Measurements from ENCODE around the gene CSTB.

Gene CSTB

GRCh38 chr21:43766734-43767497 is 9.2 kb downstream of the CSTB start:
- DNase-seq: no peak

DNA sequence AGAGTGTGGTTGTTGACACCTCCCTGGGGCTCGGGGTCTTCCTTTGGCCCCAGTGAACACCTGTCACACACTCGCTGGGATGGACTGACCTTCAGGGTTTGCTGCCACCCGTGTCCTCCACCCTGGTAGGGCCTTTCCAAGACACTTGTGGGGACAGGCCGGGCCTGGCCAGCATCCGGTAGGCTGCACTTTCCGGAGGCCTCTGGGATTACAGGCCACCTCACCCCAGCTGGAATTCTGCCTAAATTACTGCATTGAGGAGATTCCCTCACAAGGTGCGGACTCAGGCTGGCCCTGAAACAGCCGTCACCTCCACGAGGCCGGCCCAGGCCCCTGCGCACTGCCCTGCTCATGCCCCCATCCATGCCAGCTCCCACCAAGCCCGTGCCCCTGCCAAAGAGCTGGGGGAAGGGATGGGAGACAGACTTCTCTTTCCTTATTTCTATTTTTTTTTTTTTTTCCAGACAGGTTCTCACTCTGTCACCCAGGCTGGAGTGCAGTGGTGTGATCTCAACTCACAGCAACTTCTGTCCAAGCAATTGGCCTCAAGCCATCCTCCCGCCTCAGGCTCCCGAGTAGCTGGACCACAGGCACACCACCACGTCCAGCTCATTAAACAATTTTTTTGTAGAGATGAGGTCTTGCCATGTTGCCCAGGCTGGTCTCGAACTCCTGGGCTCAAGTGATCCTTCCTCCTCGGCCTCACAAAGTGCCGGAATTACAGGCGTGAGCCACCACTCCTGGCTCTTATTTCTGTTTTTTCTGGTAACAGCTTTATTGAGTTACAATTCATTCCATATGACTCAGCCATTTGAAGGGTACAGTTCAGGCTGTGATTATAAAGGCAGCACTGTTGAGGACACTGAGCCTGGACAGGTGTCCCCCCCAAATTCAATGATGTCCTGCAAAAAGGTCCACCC is 11.3 kb downstream of the CSTB start:
- DNase-seq: no peak

DNA sequence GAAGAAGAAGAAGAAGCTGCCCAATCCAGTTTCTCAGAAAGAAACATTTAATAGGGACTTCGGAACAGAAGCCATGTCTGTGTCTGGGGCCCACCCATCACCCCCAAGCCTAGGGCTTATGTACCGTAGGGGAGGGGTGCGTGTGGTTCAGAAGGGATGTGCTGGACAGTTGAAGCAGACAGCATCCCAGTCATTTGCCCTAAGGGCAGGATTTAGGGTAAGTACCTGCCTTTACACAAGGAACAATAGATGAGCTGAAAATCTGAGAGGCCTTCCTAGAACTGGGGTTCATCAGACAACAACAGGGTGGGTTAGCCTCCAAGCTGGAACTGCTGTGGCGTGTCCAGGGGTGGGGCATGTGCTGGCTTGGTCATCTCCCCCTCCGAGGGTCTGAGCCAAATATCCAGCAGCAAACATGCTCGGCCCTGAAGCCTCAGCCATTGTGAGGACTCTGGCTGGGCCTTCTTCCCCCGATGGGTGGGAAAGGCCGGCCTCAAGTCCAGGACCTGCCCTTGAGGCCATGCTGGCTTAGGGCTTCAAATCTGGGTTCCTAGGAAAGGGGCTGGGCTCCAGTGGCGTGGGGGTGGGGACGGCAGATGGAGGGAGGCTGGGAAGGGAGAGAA is 12.1 kb downstream of the CSTB start:
- DNase-seq: no peak

DNA sequence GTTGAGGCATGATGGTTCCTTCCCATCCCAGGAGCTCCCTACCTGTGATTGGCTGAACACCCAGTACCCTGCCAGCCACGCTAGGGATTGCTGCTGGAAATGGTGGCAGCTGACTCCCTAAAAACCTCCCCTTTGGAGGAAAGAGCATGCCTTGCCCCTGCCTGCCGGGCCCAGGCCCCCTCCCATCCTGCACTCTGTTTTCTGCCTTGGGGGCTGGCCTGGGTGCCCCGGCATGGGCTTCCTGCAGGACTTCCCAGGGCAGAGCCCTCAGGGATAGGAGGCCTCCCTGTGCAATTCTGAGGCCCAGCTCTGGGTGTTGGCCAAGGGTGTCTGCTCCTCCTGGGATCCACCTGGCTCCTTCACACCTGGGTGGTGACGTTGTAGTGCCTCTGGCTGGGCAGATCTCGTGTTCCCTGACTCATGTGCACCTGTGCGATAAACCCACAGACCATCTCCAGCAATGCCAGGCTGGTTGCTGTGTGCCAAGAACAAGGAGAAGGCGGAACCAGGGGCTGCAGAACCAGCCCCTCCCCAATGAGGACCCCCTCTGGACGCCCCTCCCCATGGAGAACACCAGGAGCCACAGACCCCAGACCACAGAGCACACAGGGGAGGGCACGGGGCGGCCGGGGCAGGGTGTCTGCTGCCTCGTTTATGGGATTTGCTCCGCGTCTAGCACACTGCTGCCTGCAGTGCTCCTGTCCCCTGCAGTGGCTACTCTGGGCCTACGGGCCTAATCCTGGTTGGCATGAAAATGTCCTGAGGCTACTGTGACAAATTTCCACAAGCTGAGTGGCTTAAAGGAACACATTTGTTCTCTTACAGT is 13.6 kb downstream of the CSTB start:
- DNase-seq: no peak

DNA sequence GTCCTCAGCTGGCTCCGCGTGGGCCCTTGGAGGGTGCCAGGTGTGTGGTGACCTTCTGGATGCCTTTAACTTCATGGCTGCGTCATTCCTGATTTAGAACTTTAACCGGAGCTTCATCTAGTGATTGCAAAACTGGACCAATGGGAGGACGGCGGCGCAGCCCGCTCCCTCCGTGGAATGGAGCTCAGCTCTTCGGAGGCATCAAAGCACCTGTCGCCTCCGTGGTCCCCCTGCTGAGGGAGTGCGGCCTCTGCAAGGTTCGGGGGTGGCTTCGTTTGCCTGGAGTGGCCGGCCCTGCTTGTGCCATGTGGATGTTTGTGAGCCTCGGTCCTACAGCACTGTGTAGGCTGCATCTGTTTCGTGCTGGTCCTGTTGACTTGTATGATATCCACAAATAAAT is 14.2 kb downstream of the CSTB start:
- DNase-seq: no peak

DNA sequence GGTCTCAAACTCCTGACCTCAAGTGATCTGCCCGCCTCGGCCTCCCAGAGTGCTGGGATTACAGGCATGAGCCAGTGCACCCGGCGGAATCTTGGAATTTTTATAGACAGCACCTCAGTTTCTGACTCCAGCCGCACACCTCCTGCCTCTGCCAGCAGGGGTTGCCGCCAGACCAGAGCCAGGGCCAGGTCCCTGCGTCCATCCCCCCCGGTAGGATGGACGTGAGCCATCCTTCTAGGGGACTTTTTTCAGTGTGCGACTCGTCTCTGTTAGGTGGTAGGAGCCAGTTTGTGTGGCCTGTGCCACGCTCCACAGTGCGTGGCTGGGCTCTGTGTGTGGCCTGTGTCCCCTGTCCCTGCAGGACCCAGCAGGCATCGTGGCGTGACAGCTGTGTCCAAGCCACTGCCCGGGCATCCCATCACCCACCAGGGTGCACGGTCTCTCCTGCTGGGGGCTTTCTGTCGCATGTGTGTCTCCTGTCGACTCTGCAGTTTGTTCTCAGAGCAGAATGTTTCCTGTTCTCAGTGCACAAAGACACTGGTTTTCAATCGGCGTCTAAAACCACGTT is 15.6 kb downstream of the CSTB start:
- no peak for DNase-seq

GRCh38 chr21:43759651-43760050 is 16.5 kb downstream of the CSTB start:
- no peak for DNase-seq

- DNase-seq: no peak
Measured at GRCh38 chr21:43758811-43759210, 17.3 kb downstream of the CSTB start.

DNA sequence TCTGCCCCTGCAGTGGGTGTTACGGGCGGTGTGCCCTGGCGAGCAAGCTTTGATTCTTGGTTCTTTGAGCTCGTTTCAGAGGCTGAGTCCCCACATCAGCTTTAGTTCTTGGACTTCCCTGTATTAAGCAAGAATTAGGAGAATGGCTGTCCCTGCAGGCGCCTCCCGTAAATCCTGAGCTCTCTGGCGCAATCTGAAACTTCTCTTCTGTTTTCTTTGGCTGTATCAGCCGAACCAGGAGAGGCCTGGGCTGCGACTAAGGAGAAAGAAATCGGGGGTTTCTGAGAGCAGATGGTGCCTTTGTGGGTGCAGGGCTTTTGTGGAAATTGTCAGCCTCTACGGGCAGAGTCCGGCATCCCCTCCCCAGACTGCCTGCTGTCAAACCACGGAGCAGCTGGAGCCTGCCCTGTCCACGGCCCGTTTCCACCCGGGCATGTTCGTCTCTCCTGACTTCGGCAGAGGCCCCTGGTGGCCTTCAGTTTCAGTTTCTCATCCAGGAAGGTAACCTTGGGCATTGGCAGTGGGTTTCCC is 17.9 kb downstream of the CSTB start:
- DNase-seq: no peak

DNA sequence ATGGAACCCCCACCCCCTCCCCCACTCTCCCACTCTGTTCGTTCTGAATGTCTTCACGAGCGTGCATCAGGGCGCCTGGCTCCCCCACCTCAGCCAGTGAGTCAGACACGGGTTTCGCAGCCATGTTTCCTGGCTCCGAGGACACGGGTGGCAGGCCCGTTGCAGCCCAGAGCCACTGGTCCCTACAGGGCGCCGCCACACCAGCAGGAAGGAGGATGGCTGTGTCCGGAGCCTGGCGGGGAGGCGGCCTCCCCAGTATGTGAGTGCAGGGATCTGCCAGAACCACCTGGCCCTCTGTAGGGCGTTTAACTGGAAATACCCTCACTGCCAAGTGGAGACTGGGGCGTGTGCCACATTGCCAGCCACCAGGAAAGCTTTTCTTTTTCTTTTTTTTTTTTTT is 18.5 kb downstream of the CSTB start:
- no peak for DNase-seq

GRCh38 chr21:43755820-43756594 is 20.1 kb downstream of the CSTB start:
- no peak for DNase-seq

DNA sequence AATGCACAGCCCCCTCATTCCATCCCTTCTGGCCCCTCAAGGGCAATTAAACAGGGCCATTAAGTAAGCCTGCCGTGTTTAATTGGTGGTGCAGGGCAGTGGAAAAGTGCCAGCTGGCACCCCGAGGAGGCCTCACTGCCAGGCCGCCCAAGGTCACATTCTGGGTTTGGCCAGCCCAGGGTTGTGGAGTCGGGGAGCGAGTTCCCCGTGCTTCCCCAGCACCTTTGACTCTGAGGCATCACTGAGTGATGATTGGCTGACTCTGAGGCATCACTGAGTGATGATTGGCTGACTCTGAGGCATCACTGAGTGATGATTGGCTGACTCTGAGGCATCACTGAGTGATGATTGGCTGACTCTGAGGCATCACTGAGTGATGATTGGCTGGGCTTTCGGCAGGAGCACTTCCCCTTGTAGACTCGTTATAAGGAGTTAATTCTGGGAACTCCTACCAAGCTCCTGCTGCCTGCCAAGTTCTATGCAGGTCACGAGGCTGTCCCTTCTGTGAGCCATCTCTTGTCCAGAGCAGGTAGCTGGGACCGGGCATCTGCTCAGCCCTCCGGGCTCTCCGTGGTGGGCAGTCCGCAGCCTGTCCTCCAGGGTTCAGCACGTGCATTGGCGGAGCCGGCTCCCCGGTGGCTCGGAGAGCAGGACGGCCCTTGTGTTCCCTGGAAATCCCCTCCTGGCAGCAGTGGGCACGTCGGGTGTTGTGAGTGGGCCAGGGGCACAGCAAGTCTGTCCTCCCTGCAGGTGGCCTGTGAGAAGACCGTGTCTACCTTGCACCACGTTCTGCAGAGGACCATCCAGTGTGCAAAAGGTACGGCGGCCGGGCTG is 20.9 kb downstream of the CSTB start:
- DNase-seq: no peak

DNA sequence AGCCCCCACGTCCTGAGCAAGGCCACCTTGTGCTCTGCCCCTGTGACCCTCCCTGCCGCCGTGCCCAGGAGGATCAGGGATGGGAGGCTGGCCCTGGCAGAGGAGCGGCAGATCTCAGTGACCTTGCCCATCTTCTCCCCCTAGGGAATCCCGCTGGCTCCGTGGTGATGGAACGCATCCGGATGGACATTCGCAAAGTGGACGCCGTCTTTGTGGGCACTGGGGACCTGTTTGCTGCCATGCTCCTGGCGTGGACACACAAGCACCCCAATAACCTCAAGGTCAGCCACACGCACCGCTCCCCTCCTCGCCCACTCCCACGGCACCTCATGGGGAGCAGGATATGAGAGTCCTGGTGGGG is 22.7 kb downstream of the CSTB start:
- no peak for DNase-seq

DNA sequence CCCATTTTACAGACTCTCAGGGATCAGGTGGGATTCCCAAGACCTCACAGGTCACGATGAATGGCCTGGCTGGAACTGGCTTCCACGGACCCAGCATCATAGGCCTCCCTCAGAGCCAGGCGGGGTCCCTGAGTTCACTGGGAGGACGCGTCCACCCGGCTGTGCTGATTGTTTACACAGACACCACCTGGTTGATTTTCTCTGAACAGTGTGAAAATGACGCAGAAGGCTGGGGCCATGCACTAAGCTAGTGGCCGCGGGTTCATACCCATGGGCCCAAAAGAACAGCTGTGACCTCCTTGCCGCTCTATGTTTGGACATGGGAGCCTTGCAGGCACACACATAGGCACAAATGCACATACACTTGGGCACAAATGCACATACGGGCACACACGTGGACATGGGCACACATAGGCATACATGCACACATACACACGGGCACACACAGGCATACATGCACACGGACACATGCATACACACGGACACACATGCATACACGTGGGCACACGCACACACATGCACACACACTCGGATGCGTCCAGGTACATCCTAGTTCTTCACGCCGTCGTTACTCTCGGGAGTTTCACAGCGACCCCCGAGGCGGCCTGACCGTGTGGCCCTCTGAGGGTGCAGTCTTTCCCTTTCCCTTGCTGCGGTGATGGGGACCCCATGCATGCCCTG is 23.2 kb downstream of the CSTB start:
- DNase-seq: no peak

DNA sequence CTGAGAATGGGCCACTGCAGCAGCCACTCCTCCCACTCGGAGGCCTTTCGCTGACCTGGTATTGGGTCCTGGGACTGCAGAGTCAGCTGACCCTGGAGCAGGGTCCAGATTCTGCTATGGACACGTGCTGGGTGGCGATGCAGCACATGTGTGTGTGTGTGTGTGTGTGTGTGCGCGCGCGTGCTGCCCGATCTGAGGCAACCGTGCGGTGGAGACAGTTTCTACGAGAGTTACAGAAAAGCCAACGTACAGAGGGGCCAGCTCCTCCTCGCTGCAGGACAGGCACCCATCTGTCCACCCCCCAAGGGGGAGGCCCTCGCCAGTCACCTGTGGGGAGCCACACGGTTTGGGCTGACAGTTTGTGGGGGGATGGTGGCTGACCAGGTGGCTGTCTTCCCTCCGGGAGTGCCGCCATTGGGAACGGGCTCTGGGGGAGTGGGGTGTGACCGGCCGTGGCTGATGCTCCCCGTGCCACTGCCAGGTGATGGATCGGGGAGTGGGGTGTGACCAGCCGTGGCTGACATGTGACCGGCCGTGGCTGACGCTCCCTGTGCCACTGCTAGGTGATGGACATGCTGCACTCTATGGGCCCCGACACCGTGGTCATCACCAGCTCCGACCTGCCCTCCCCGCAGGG is 24.0 kb downstream of the CSTB start:
- DNase-seq: no peak

DNA sequence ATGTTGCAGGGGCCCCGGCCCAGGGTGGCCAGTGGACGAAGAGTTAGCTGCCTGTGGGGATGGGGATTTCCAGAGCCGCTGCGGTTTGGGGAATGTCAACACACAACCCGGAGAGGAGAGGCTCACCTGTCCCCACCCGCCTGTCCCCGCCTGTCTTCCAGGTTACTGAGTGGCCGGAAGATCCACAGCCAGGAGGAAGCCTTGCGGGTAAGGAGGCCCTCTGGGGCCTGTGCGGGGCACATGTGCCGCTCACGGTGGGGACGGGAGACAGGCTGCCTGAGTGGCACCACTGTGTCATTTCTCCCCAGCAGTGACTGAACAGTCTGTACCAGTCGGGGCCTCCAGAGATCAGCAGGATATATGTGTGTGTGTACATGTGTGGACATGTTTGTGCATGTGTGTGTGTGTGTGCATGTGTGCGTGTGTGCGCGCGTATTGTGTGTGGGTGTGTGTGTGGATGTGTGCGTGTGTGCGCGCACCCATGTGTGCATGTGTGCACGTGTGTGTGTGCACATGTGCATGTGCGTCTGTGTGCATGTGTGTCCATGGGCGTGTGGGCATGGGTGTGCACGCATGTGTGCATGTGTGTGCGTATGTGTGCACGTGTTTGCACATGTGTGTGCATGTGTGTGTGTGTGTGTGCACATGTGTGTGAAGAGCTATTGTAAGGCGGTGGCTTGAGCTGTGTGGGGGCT is 25.6 kb downstream of the CSTB start:
- DNase-seq: no peak

- DNase-seq: no peak
Measured at GRCh38 chr21:43749651-43750262, 26.4 kb downstream of the CSTB start.

DNA sequence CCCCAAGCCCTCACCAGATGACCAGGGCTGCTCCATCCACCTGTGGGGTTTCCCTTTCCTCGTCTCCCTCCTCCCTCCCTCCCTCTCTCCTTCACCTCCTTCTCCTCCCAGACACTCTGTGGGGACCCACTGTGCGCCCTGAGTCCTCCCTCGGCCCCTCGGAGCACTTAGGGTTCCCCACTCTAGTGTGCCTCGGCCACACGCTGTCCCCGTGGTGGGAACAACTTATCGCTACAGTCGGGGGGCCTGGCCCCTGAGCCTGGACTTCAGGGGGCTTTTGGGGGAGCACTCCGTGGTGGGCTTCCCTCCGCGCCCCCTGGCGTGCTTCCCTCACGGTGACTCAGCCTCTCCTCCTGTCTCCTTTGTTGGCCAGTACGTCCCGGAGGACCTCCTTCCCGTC is 27.5 kb downstream of the CSTB start:
- no peak for DNase-seq

All from activated gamma-delta T cell (primary cell).